Hepatocyte (in vitro differentiated cells): ENCODE results near the gene MRPL46. TPM values are rescaled to one million over a fixed set of nuclear protein-coding genes. Genes with fewer than 3 reads are reported as not detected.

Source experiments
- DNase-seq: peaks from one replicate; pipeline ENCODE4 v3.0.0-alpha.2; 2016; ENCODE audit warnings: low spot score
- H2AFZ ChIP-seq: fragments of 200-600 bp; sonication (generic); 2 replicates; pipeline ENCODE4 v1.6.0; 2016; ENCODE audit warnings: antibody characterized with exemption, mild to moderate bottlenecking
- H3K27ac ChIP-seq: fragments of 200-600 bp; sonication (generic); 2 replicates; pipeline ENCODE4 v1.5.1; 2016; ENCODE audit warnings: mild to moderate bottlenecking
- H3K27me3 ChIP-seq: fragments of 200-600 bp; sonication (generic); 2 replicates; pipeline ENCODE4 v1.6.1; 2016
- H3K36me3 ChIP-seq: fragments of 200-600 bp; sonication (generic); replicated peaks from 2 replicates; pipeline ENCODE4 v1.5.1; 2016; ENCODE audit warnings: low read depth; ENCODE audit not compliant: insufficient read depth
- H3K4me1 ChIP-seq: fragments of 200-600 bp; sonication (generic); 2 replicates; pipeline ENCODE4 v1.5.1; 2016; ENCODE audit warnings: mild to moderate bottlenecking, moderate library complexity; ENCODE audit not compliant: insufficient read depth
- H3K4me2 ChIP-seq: fragments of 200-600 bp; sonication (generic); 2 replicates; pipeline ENCODE4 v1.6.0; 2016
- H3K4me3 ChIP-seq: fragments of 200-600 bp; sonication (generic); 2 replicates; pipeline ENCODE4 v1.5.1; 2016; ENCODE audit warnings: mild to moderate bottlenecking
- H3K79me2 ChIP-seq: fragments of 200-600 bp; sonication (generic); 2 replicates; pipeline ENCODE4 v1.6.0; 2017; ENCODE audit warnings: mild to moderate bottlenecking
- H3K9me2 ChIP-seq: fragments of 200-600 bp; sonication (generic); replicated peaks from 2 replicates; pipeline ENCODE4 v1.6.0; 2017; ENCODE audit warnings: mild to moderate bottlenecking; ENCODE audit not compliant: insufficient read depth
- H3K9me3 ChIP-seq: fragments of 200-600 bp; sonication (generic); 2 replicates; pipeline ENCODE4 v1.5.1; 2016; ENCODE audit warnings: low read depth, mild to moderate bottlenecking
- H4K20me1 ChIP-seq: fragments of 200-600 bp; sonication (generic); 2 replicates; pipeline ENCODE4 v1.6.0; 2016; ENCODE audit warnings: mild to moderate bottlenecking; ENCODE audit not compliant: insufficient read depth, poor library complexity, severe bottlenecking
- CTCF ChIP-seq: fragments of 200-600 bp; sonication (generic); IDR thresholded peaks from 2 replicates; pipeline ENCODE4 v1.5.1; 2016; ENCODE audit warnings: antibody characterized with exemption, mild to moderate bottlenecking; ENCODE audit not compliant: poor library complexity
- EZH2 ChIP-seq: fragments of 200-600 bp; sonication (generic); IDR thresholded peaks from 2 replicates; pipeline ENCODE4 v1.6.1; 2016; ENCODE audit warnings: antibody characterized with exemption, mild to moderate bottlenecking, borderline replicate concordance
- EZH2phosphoT487 ChIP-seq: fragments of 200-600 bp; sonication (generic); IDR thresholded peaks from one replicate; pipeline ENCODE4 v1.6.1; 2018; ENCODE audit warnings: antibody characterized with exemption, mild to moderate bottlenecking, low read depth, moderate library complexity; ENCODE audit not compliant: unreplicated experiment, severe bottlenecking
- WGBS: methylation state at CpG from one replicate; pipeline ENCODE4 v1.1.6; 2016; ENCODE audit warnings: low lambda C conversion rate; ENCODE audit errors: missing lambda C conversion rate; 5-methylcytosine and 5-hydroxymethylcytosine counted together
- polyA plus RNA-seq: library from polyadenylated mRNA; unstranded; fragments of >200 nt; fragmentation: Nextera tagmentation; extraction: Ambion mirVana; gene quantifications from 2 replicates; pipeline ENCODE4 v1.2.1, GENCODE V29; 2016
- total RNA-seq: library from RNA; depleted of rRNA; stranded (reverse); fragments of >200 nt; gene quantifications from 2 replicates; pipeline ENCODE4 v1.2.3, GENCODE V29; 2014

The MRPL46 gene
- total and polyA plus RNA-seq, 2 experiments from 2014 or later, result 29.0 to 40.9 TPM

GRCh38 chr15:88506628-88507027 is 39.4 kb upstream of the MRPL46 start:
- no peak for DNase-seq
- H3K36me3 ChIP-seq, result no peaks in the 10 kb centered on the region
- no peak overlapping the region for H3K4me2 ChIP-seq
- H3K79me2 ChIP-seq, result no peaks in the 10 kb centered on the region
- H3K27ac ChIP-seq, result no peak overlapping the region
- no peaks in the 10 kb centered on the region for H3K9me3 ChIP-seq
- no peaks in the 10 kb centered on the region for H3K4me1 ChIP-seq
- no peak overlapping the region for H2AFZ ChIP-seq
- H3K27me3 ChIP-seq, result no peaks in the 10 kb centered on the region
- TF ChIP-seq EZH2phosphoT487 (no peak), CTCF (no peak), EZH2 (no peak)
- H3K4me3 ChIP-seq, result no peak overlapping the region
- H3K9me2 ChIP-seq, result no peaks in the 10 kb centered on the region
- no peaks in the 10 kb centered on the region for H4K20me1 ChIP-seq

GRCh38 chr15:88505721-88506120 is 38.5 kb upstream of the MRPL46 start:
- Histone ChIP-seq H3K27ac (no peak overlapping the region), H4K20me1 (no peaks in the 10 kb centered on the region), H3K79me2 (no peaks in the 10 kb centered on the region), H2AFZ (no peak overlapping the region), H3K9me3 (no peaks in the 10 kb centered on the region), H3K9me2 (no peaks in the 10 kb centered on the region), H3K4me3 (no peak overlapping the region), H3K4me1 (no peaks in the 10 kb centered on the region), H3K27me3 (no peaks in the 10 kb centered on the region), H3K36me3 (no peaks in the 10 kb centered on the region), H3K4me2 (no peak overlapping the region)
- WGBS, result 100% methylated on average over 2 of the region's 2 CpGs
- DNase-seq, result no peak
- TF ChIP-seq EZH2 (no peak), CTCF (no peak), EZH2phosphoT487 (no peak)

GRCh38 chr15:88504445-88504844 is 37.3 kb upstream of the MRPL46 start:
- TF ChIP-seq EZH2, result no peak
- TF ChIP-seq CTCF, result no peak
- no peak for TF ChIP-seq EZH2phosphoT487

GRCh38 chr15:88498996-88499395 is 31.8 kb upstream of the MRPL46 start:
- no peak overlapping the region for H3K27ac ChIP-seq
- no peaks in the 10 kb centered on the region for H3K4me1 ChIP-seq
- H3K27me3 ChIP-seq, result no peaks in the 10 kb centered on the region
- H3K79me2 ChIP-seq, result no peaks in the 10 kb centered on the region
- no peak for DNase-seq
- H3K4me2 ChIP-seq, result no peak overlapping the region
- no peaks in the 10 kb centered on the region for H3K9me2 ChIP-seq
- H3K9me3 ChIP-seq, result no peaks in the 10 kb centered on the region
- H2AFZ ChIP-seq, result no peak overlapping the region
- H3K4me3 ChIP-seq, result no peak overlapping the region
- no peaks in the 10 kb centered on the region for H3K36me3 ChIP-seq
- WGBS, result 71% methylated on average over 3 of the region's 3 CpGs
- TF ChIP-seq EZH2 (no peak), CTCF (no peak), EZH2phosphoT487 (no peak)
- H4K20me1 ChIP-seq, result no peaks in the 10 kb centered on the region

More at GRCh38 chr15:88504445-88504844, 37.3 kb upstream of the MRPL46 start:
- WGBS, result 63% methylated on average over 1 of the region's 1 CpG
- Histone ChIP-seq H3K4me2 (no peak overlapping the region), H4K20me1 (no peaks in the 10 kb centered on the region), H3K27me3 (no peaks in the 10 kb centered on the region), H3K79me2 (no peaks in the 10 kb centered on the region), H3K36me3 (no peaks in the 10 kb centered on the region), H3K9me3 (no peaks in the 10 kb centered on the region), H3K4me1 (no peaks in the 10 kb centered on the region), H3K27ac (no peak overlapping the region), H3K4me3 (no peak overlapping the region), H3K9me2 (no peaks in the 10 kb centered on the region), H2AFZ (no peak overlapping the region)
- DNase-seq, result no peak
